Hindlimb muscle (tissue), 1 donor: ENCODE measurements around the gene IP6K1. TPM values are rescaled to one million over a fixed set of nuclear protein-coding genes. Genes with fewer than 3 reads are reported as not detected.

ENCODE experiments used
- DNase-seq: peaks from one replicate; pipeline ENCODE4 v3.0.0-alpha.2; 2013
- polyA plus RNA-seq: library from polyadenylated mRNA; unstranded; fragments of 120-200 nt; gene quantifications from one replicate; pipeline ENCODE4 v1.2.1, GENCODE V29; 2013; ENCODE audit not compliant: insufficient read length

The IP6K1 gene
- polyA plus RNA-seq, 1 donor: 22.7 TPM

- DNase-seq: no peak
Measured at GRCh38 chr3:49723296-49723627, 63.1 kb downstream of the IP6K1 start.

GRCh38 chr3:49722896-49723295 is 63.4 kb downstream of the IP6K1 start:
- no peak for DNase-seq

- DNase-seq: no peak
Measured at GRCh38 chr3:49721896-49722781, 64.2 kb downstream of the IP6K1 start.

- no peak for DNase-seq
Measured at GRCh38 chr3:49721596-49721895, 64.8 kb downstream of the IP6K1 start.

GRCh38 chr3:49720855-49721595 is 65.3 kb downstream of the IP6K1 start:
- DNase-seq: no peak

- DNase-seq: peak; percentile 89
Measured at GRCh38 chr3:49719214-49719884, 67.0 kb downstream of the IP6K1 start, which contains the start of gene AMIGO3. Gene AMIGO3, minus strand, starts transcription at chr3:49719684. Its CDS starts 219 bp downstream, at chr3:49719465.

- no peak for DNase-seq
Measured at GRCh38 chr3:49718858-49719213, 67.5 kb downstream of the IP6K1 start.

- no peak for DNase-seq
Measured at GRCh38 chr3:49717959-49718857, 68.1 kb downstream of the IP6K1 start.

GRCh38 chr3:49717211-49717958 is 69.0 kb downstream of the IP6K1 start:
- no peak for DNase-seq

GRCh38 chr3:49716691-49717210 is 69.6 kb downstream of the IP6K1 start:
- DNase-seq: no peak

GRCh38 chr3:49716169-49716568 is 70.2 kb downstream of the IP6K1 start:
- no peak for DNase-seq

- DNase-seq: no peak
Measured at GRCh38 chr3:49715611-49716121, 70.7 kb downstream of the IP6K1 start.

- DNase-seq: no peak
Measured at GRCh38 chr3:49714728-49715550, 71.4 kb downstream of the IP6K1 start.

GRCh38 chr3:49713336-49714105 is 72.8 kb downstream of the IP6K1 start:
- DNase-seq: no peak

- no peak for DNase-seq
Measured at GRCh38 chr3:49712631-49713317, 73.6 kb downstream of the IP6K1 start.

- DNase-seq: no peak
Measured at GRCh38 chr3:49712166-49712565, 74.2 kb downstream of the IP6K1 start.

GRCh38 chr3:49711489-49711888 is 74.9 kb downstream of the IP6K1 start:
- no peak for DNase-seq

GRCh38 chr3:49709852-49710251 is 76.5 kb downstream of the IP6K1 start:
- DNase-seq: no peak

GRCh38 chr3:49707113-49707480 is 79.2 kb downstream of the IP6K1 start:
- DNase-seq: no peak
